PC-9 (cell line): ENCODE data around the gene SLC18B1. TPM values are rescaled to one million over a fixed set of nuclear protein-coding genes. Genes with fewer than 3 reads are reported as not detected.

Experiments used
- BruUV-seq: library from RNA; stranded (reverse); fragments of 400-500 nt; replicated peaks from 2 replicates; lab custom pipeline; 2021; lab: Mats Ljungman, UMichigan
- CTCF ChIA-PET: fragments of 300-600 bp; sonication (Branson Sonifier 250); formaldehyde crosslinking; loops from one replicate; lab custom pipeline; 2022; ENCODE audit warnings: antibody characterized with exemption; lab: Charles Lee
- POLR2A ChIA-PET: fragments of 300-600 bp; sonication (Branson Sonifier 250); formaldehyde crosslinking; loops from one replicate; lab custom pipeline; 2022; ENCODE audit warnings: antibody characterized with exemption; ENCODE audit not compliant: unreplicated experiment; lab: Charles Lee
- DNase-seq, 2 experiments: peaks; one replicate each; pipeline versions ENCODE4 v3.0.0 to v3.0.0-alpha.2; 2015 to 2022; ENCODE audit warnings: mixed read lengths in 1 of 2
- H2AFZ ChIP-seq: fragments of 200-600 bp; sonication (generic); 2 replicates; pipeline ENCODE4 v1.8.1; 2017; ENCODE audit warnings: antibody characterized with exemption
- H3F3A ChIP-seq: fragments of 200-600 bp; sonication (generic); 2 replicates; pipeline ENCODE4 v1.8.1; 2017; ENCODE audit warnings: antibody characterized with exemption, mild to moderate bottlenecking, low read depth; ENCODE audit not compliant: insufficient read depth
- H3K27ac ChIP-seq: fragments of 200-600 bp; sonication (generic); 2 replicates; pipeline ENCODE4 v1.6.1; 2016; ENCODE audit warnings: mixed run types
- H3K27me3 ChIP-seq: fragments of 200-600 bp; sonication (generic); 2 replicates; pipeline ENCODE4 v1.6.1; 2016; ENCODE audit warnings: low read depth, mixed run types; ENCODE audit not compliant: insufficient read depth
- H3K36me3 ChIP-seq: fragments of 200-600 bp; sonication (generic); 2 replicates; pipeline ENCODE4 v1.6.1; 2016; ENCODE audit warnings: low read depth, mixed run types
- H3K4me1 ChIP-seq: fragments of 200-600 bp; sonication (generic); replicated peaks from 2 replicates; pipeline ENCODE4 v1.6.1; 2016; ENCODE audit warnings: mixed run types; ENCODE audit not compliant: insufficient read depth
- H3K4me2 ChIP-seq: fragments of 200-600 bp; sonication (generic); 2 replicates; pipeline ENCODE4 v1.6.1; 2017; ENCODE audit warnings: mixed run types
- H3K4me3 ChIP-seq: fragments of 200-600 bp; sonication (generic); 2 replicates; pipeline ENCODE4 v1.6.1; 2016; ENCODE audit warnings: mixed run types
- H3K79me2 ChIP-seq: fragments of 200-600 bp; sonication (generic); 2 replicates; pipeline ENCODE4 v1.6.1; 2017; ENCODE audit warnings: low read depth, mixed run types
- H3K9me2 ChIP-seq: fragments of 200-600 bp; sonication (generic); 2 replicates; pipeline ENCODE4 v1.8.1; 2017; ENCODE audit warnings: mild to moderate bottlenecking; ENCODE audit not compliant: insufficient read depth
- H3K9me3 ChIP-seq: fragments of 200-600 bp; sonication (generic); 2 replicates; pipeline ENCODE4 v1.8.1; 2016; ENCODE audit warnings: low read depth; ENCODE audit not compliant: insufficient read depth
- H4K20me1 ChIP-seq: fragments of 200-600 bp; sonication (generic); 2 replicates; pipeline ENCODE4 v1.8.1; 2017; ENCODE audit not compliant: insufficient read depth
- EZH2 ChIP-seq: fragments of 200-600 bp; sonication (generic); IDR thresholded peaks from 2 replicates; pipeline ENCODE4 v1.8.0; 2017; ENCODE audit warnings: antibody characterized with exemption, low read depth
- intact Hi-C: fragments of 100-400 bp; cut with micrococcal nuclease; formaldehyde crosslinking; loops from one replicate; pipeline ENCODE4 v1.10.0; 2022; ENCODE audit not compliant: unreplicated experiment
- total RNA-seq: library from RNA; stranded (reverse); gene quantifications from 2 replicates; pipeline ENCODE4 v1.2.3, GENCODE V29; 2021
- TF ChIP-seq, protein P1 (sequence below): fragments of 200-600 bp; sonication (generic); conservative IDR thresholded peaks from 2 replicates; pipeline ENCODE4 v1.6.1; 2017; ENCODE audit warnings: mixed run types, antibody characterized with exemption, mild to moderate bottlenecking, moderate library complexity

Gene SLC18B1
- total RNA-seq, 1 experiment from 2014 or later: 18.0 TPM

DNA sequence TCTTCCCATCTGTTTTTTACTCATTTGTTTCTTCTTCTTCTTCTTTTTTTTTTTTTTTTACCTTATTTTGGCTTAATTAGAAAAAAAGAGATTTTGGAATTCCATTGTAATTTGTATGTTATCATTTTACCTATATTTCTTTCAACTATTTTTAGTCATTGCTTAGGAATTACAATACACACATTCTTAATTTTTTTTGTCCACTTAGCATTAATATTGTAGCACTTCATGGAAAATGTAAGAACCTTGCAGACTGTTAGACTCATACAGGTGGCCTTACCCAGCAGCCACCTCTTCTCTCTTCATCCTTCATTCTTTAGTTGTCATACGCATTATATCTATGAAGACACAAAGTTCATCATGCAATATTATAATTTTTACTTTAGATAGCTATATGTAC is 5.8 kb upstream of the SLC18B1 start:
- H3K4me3 ChIP-seq: no peak overlapping the region
- no peaks in the 10 kb centered on the region for H3K79me2 ChIP-seq
- H3K36me3 ChIP-seq: no peaks in the 10 kb centered on the region
- H3K27ac ChIP-seq: no peak overlapping the region
- POLR2A ChIA-PET: no interaction called here
- no peak overlapping the region for H2AFZ ChIP-seq
- no peak for TF ChIP-seq EZH2
- TF ChIP-seq, protein P1, sequence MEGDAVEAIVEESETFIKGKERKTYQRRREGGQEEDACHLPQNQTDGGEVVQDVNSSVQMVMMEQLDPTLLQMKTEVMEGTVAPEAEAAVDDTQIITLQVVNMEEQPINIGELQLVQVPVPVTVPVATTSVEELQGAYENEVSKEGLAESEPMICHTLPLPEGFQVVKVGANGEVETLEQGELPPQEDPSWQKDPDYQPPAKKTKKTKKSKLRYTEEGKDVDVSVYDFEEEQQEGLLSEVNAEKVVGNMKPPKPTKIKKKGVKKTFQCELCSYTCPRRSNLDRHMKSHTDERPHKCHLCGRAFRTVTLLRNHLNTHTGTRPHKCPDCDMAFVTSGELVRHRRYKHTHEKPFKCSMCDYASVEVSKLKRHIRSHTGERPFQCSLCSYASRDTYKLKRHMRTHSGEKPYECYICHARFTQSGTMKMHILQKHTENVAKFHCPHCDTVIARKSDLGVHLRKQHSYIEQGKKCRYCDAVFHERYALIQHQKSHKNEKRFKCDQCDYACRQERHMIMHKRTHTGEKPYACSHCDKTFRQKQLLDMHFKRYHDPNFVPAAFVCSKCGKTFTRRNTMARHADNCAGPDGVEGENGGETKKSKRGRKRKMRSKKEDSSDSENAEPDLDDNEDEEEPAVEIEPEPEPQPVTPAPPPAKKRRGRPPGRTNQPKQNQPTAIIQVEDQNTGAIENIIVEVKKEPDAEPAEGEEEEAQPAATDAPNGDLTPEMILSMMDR: no peak
- H3K9me3 ChIP-seq: peaks cover 7% of the 10 kb centered on the region
- no peaks in the 10 kb centered on the region for H4K20me1 ChIP-seq
- no TSS peak for BruUV-seq
- H3K27me3 ChIP-seq: no peaks in the 10 kb centered on the region
- intact Hi-C loops: no loop called here
- no peak for DNase-seq
- CTCF ChIA-PET: no interaction called here
- no peaks in the 10 kb centered on the region for H3F3A ChIP-seq
- H3K9me2 ChIP-seq: no peaks in the 10 kb centered on the region
- H3K4me1 ChIP-seq: no peaks in the 10 kb centered on the region; the same call in 1 of the 2 replicates
- H3K4me2 ChIP-seq: no peak overlapping the region

DNA sequence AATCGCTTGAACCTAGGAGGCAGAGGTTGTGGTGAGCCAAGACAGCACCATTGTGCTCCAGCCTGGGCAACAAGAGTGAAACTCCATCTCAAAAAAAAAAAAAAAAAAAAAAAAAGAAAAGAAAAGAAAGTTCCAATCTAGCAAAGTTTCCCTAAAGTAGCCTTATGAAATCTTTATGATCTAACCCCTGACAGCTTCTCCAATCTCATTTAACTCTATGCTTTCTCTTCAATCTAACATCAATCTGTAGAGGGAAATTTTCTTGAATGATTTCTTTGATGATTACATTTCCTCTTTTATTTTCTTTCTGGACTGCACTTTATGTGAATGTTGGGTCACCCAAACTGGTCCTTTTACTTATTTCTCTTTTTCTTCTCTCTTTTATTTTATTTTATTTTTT is 2.2 kb upstream of the SLC18B1 start:
- Histone ChIP-seq H3K27ac (no peak overlapping the region), H3K9me3 (peaks cover 7% of the 10 kb centered on the region), H4K20me1 (no peaks in the 10 kb centered on the region), H3K4me1 (peaks cover 7% of the 10 kb centered on the region), H3K79me2 (peaks cover 16% of the 10 kb centered on the region), H3K4me3 (no peak overlapping the region), H3F3A (no peaks in the 10 kb centered on the region), H3K36me3 (peaks cover 2% of the 10 kb centered on the region), H3K27me3 (no peaks in the 10 kb centered on the region), H3K4me2 (no peak overlapping the region), H2AFZ (no peak overlapping the region), H3K9me2 (no peaks in the 10 kb centered on the region)
- TF ChIP-seq, protein P1: no peak
- no peak for TF ChIP-seq EZH2
- ChIA-PET CTCF (no interaction called here), POLR2A (no interaction called here)
- no peak for DNase-seq
- intact Hi-C loops: no loop called here
- BruUV-seq: no TSS peak

DNA sequence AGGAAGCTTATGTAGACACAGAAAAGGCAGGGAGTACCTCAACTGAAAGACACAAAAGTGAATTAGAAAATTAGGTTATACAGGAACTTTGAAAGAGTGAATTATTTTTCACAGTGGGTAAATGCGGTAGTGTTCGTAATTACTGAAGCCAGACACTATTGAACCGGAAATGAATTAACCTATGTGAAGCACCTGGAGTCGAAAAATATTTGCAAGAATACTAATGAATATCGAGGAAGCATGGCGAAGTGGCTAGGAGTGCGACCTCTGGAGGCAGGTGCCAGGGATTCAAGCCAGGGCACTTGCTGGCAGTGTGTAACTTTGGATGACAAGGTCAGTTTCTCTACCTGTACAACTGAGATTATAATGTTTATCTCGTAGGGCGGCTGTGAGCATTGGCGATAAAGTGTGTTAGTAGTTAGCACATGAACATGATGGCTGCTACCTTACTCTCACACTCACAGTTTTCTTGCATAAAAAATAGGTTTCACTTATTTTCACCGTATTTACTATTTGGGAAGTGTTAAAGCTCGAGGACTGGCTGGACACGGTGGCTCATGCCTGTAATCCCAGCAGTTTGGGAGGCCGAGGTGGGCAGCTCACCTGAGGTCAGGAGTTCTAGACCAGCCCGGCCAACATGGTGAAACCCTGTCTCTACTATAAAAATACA is 567 bp upstream of the SLC18B1 start:
- no peaks in the 10 kb centered on the region for H3K9me2 ChIP-seq
- intact Hi-C loops: loop anchor here (1.0 to 5.0 kb wide), 2 partner anchors 15 to 287 kb away; partner anchors contain the start of genes RPS12 and STX7
- H3K4me3 ChIP-seq: no peak overlapping the region; the same call in 1 of the 2 replicates
- peak; percentile 78 to 85 for DNase-seq
- H3K4me2 ChIP-seq: no peak overlapping the region
- no peak overlapping the region for H3K27ac ChIP-seq
- ChIA-PET POLR2A (interaction anchor here (0.7 kb wide), 1 partner anchor 753 kb away, joined by 5 read pairs; no protein-coding TSS in a partner anchor), CTCF (interaction anchor here (0.5 to 1.7 kb wide), 5 partner anchors 14 to 1599 kb away, joined by 3 to 13 read pairs (median 7); no protein-coding TSS in a partner anchor)
- no peaks in the 10 kb centered on the region for H3K27me3 ChIP-seq
- H3K36me3 ChIP-seq: peaks cover 12% of the 10 kb centered on the region
- peaks cover 7% of the 10 kb centered on the region for H3K4me1 ChIP-seq
- no peaks in the 10 kb centered on the region for H4K20me1 ChIP-seq
- peaks cover 16% of the 10 kb centered on the region for H3K79me2 ChIP-seq
- TF ChIP-seq EZH2: no peak
- TF ChIP-seq, protein P1: peak; percentile 91
- peaks cover 7% of the 10 kb centered on the region for H3K9me3 ChIP-seq
- H2AFZ ChIP-seq: no peak overlapping the region
- BruUV-seq: no TSS peak
- H3F3A ChIP-seq: no peaks in the 10 kb centered on the region
